Kidney (tissue), 14 donors: ENCODE measurements around the gene SLC28A1. TPM values are rescaled to one million over a fixed set of nuclear protein-coding genes. Genes with fewer than 3 reads are reported as not detected.

Source experiments
- DNase-seq, 5 donors: peaks; one replicate each; pipeline ENCODE4 v3.0.0-alpha.2; 2013 to 2020
- FAIRE-seq: peaks from 2 replicates; lab custom pipeline; 2012; peaks lifted over from hg19 to GRCh38; lab: Jason Lieb, UNC
- H3K27ac ChIP-seq, 2 donors: one replicate each; pipeline ENCODE4 v1.7.0; 2013; ENCODE audit warnings: low read depth in 2 of 2, low read length in 2 of 2, inconsistent platforms in 1 of 2
- H3K27me3 ChIP-seq: one replicate; pipeline ENCODE4 v1.7.1; 2013; ENCODE audit warnings: low read length, inconsistent platforms; ENCODE audit not compliant: control insufficient read depth, insufficient read depth
- H3K36me3 ChIP-seq, 3 donors: one replicate each; pipeline versions ENCODE4 v1.7.0 to v1.7.1; 2013; ENCODE audit warnings: low read length in 3 of 3, control low read depth in 1 of 3, inconsistent platforms in 1 of 3; ENCODE audit not compliant: insufficient read depth in 3 of 3, control insufficient read depth in 2 of 3
- H3K4me1 ChIP-seq, 3 donors: one replicate each; pipeline versions ENCODE4 v1.7.0 to v1.7.1; 2013; ENCODE audit warnings: low read length in 3 of 3, inconsistent platforms in 1 of 3, low read depth in 1 of 3; ENCODE audit not compliant: control insufficient read depth in 2 of 3, insufficient read depth in 2 of 3
- H3K4me3 ChIP-seq, 3 donors: one replicate each; pipeline versions ENCODE4 v1.7.0 to v1.8.1; 2013; ENCODE audit warnings: low read length in 3 of 3, control low read depth in 1 of 3, inconsistent platforms in 1 of 3
- H3K9ac ChIP-seq, 3 donors: one replicate each; pipeline versions ENCODE4 v1.7.0 to v1.7.1; 2013; ENCODE audit warnings: low read length in 3 of 3, control low read depth in 1 of 3, inconsistent platforms in 1 of 3
- H3K9me3 ChIP-seq, 3 donors: one replicate each; pipeline versions ENCODE4 v1.7.0 to v1.7.1; 2013; ENCODE audit warnings: low read length in 3 of 3, control low read depth in 1 of 3, inconsistent platforms in 1 of 3; ENCODE audit not compliant: control insufficient read depth in 2 of 3, insufficient read depth in 1 of 3
- CTCF ChIP-seq: IDR thresholded peaks from 3 replicates; pipeline ENCODE4 v1.5.1; 2012; ENCODE audit warnings: mild to moderate bottlenecking, moderate library complexity, borderline replicate concordance; ENCODE audit not compliant: insufficient read depth; ENCODE audit errors: extremely low read depth
- intact Hi-C: fragments of 100-400 bp; cut with DNase I; formaldehyde crosslinking; loops from one replicate; pipeline ENCODE4 v1.11.1; 2022
- polyA plus RNA-seq: library from polyadenylated mRNA; stranded (reverse); fragments of 350-450 nt; fragmentation: Illumina TruSeq; extraction: RNeasy Lipid Tissue Mini Kit (QIAGEN cat#74804); gene quantifications from one replicate; pipeline ENCODE4 v1.2.3, GENCODE V29; 2014; ENCODE audit warnings: low read depth, low replicate concordance; ENCODE audit not compliant: insufficient read depth
- total RNA-seq: library from RNA; stranded (reverse); fragmentation: NEBNext Ultra II Directional; extraction: Animal tissue kit (Norgen Biotek cat#: 25700); gene quantifications from one replicate; pipeline ENCODE4 v1.2.1, GENCODE V29; 2021
- donor health status: control.
- donor health status: control.
- donor health status: control.
- donor health status: control.
- donor health status: control.
- donor health status: DM: yes; HTN: yes; CAD: no.
- donor health status: Normal renal cell carcinoma (clear cell type).

Gene SLC28A1
- total and polyA plus RNA-seq, 2 donors from 2014 or later = 12.8 to 51.2 TPM

DNA sequence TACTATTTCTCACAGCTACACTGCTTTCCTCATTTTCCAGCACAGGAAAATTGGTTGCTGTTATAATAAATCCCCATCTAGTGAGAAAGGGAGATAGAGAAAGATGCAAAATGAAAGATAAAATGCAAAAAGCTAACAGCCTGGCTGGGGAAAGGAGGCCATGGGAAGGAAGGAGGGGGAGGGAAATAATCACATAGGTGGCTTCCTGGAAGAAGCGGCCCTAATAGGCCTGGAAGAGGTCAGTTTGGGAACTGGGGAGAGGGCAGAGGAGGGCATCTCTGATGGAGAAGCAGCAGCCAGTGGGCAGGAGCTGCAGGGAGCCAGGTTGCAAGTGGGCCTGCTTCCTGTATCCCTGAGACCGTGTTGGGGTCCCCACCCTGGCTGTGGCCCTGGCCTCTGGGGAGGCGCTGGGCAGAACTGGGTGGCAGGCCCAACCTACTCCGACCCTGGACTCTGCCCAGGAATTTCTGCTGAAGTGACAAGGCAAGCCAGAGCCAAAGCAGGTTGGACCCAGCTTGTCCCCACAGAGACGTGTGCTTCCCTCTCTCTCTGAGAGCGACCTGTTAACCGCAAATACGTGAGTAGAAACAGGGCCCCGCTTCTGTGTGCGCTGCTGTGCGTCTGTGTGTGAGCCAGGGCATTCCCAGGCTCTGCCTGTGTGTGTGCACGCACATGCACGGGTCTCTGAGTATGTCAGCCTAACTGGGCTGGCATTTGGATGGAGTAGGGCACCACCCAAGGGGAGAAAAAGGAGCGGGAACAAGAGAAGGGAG lies 1.9 kb downstream of the SLC28A1 start:
- H3K9me3 ChIP-seq = no peaks in the 10 kb centered on the region
- peak in 1 of 5 donors; percentile 28 for DNase-seq
- FAIRE-seq = no peak
- no peaks in the 10 kb centered on the region for H3K27me3 ChIP-seq
- H3K4me1 ChIP-seq = peaks cover 0 to 11% (median 0%) of the 10 kb centered on the region in 3 donors
- intact Hi-C loops = no loop called here
- no peak for TF ChIP-seq CTCF
- peaks cover 0 to 13% (median 0%) of the 10 kb centered on the region in 3 donors for H3K36me3 ChIP-seq
- peak overlapping the region in 2 of 3 donors; percentile 73 to 77 for H3K4me3 ChIP-seq
- H3K27ac ChIP-seq = peak overlapping the region; percentile 85 to 87
- peak overlapping the region in 1 of 3 donors; percentile 71 for H3K9ac ChIP-seq

DNA sequence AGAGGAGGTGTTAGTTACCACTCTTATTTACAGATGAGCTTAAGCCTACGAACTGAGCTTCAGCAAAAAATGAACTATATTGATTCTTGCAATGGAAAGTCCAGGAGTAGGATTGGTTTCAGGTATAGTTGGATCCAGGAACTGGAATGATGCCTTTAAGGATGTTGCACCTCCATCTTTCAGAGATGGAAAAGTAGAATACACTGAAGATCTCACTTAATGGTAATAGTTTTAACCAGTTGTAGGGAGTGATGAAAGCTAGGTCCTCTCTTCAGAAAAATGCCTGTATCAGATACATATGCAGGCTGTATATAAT lies 2.5 kb downstream of the SLC28A1 start:
- TF ChIP-seq CTCF = no peak
- H3K4me3 ChIP-seq = peak overlapping the region in 2 of 3 donors; percentile 73 to 77
- H3K9me3 ChIP-seq = no peaks in the 10 kb centered on the region
- peak overlapping the region; percentile 85 to 87 for H3K27ac ChIP-seq
- peaks cover 0 to 11% (median 0%) of the 10 kb centered on the region in 3 donors for H3K4me1 ChIP-seq
- peak overlapping the region in 1 of 3 donors; percentile 71 for H3K9ac ChIP-seq
- peaks cover 0 to 14% (median 0%) of the 10 kb centered on the region in 3 donors for H3K36me3 ChIP-seq
- DNase-seq (no peak), FAIRE-seq (no peak)
- no peaks in the 10 kb centered on the region for H3K27me3 ChIP-seq
- intact Hi-C loops = no loop called here

DNA sequence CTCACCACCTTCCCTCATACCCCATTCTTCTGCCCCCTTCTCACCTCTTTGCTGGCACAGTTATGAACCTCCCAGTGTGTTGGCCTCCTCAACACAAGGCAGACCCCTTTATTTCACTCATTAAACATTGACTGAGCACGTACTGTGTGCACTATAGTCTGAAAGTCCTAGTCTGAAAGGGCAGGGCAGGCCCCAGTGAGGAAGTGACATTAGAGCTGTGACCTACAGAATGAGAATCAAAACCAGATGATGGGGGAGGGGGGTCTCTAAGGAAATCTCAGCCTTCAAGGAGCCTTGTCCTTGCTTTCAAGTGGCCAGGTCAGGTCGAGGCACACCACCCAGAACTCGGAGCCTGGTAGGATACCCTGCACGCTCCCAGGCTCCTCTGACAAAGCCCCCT lies 3.5 kb downstream of the SLC28A1 start:
- H3K27ac ChIP-seq = peak overlapping the region; percentile 34 to 75
- H3K36me3 ChIP-seq = peaks cover 0 to 14% (median 0%) of the 10 kb centered on the region in 3 donors
- intact Hi-C loops = no loop called here
- H3K27me3 ChIP-seq = no peaks in the 10 kb centered on the region
- FAIRE-seq (no peak), DNase-seq (peak in 1 of 5 donors; percentile 28)
- peak overlapping the region in 1 of 3 donors; percentile 57 for H3K9ac ChIP-seq
- no peaks in the 10 kb centered on the region for H3K9me3 ChIP-seq
- peak overlapping the region in 2 of 3 donors; percentile 73 to 77 for H3K4me3 ChIP-seq
- no peak for TF ChIP-seq CTCF
- H3K4me1 ChIP-seq = peaks cover 0 to 11% (median 0%) of the 10 kb centered on the region in 3 donors
